Measurements from ENCODE around the gene PPP1R12B. TPM values are rescaled to one million over a fixed set of nuclear protein-coding genes. Genes with fewer than 3 reads are reported as not detected.

Gene PPP1R12B
- total RNA-seq, 1 donor from 2014 or later = 44.9 TPM

DNA sequence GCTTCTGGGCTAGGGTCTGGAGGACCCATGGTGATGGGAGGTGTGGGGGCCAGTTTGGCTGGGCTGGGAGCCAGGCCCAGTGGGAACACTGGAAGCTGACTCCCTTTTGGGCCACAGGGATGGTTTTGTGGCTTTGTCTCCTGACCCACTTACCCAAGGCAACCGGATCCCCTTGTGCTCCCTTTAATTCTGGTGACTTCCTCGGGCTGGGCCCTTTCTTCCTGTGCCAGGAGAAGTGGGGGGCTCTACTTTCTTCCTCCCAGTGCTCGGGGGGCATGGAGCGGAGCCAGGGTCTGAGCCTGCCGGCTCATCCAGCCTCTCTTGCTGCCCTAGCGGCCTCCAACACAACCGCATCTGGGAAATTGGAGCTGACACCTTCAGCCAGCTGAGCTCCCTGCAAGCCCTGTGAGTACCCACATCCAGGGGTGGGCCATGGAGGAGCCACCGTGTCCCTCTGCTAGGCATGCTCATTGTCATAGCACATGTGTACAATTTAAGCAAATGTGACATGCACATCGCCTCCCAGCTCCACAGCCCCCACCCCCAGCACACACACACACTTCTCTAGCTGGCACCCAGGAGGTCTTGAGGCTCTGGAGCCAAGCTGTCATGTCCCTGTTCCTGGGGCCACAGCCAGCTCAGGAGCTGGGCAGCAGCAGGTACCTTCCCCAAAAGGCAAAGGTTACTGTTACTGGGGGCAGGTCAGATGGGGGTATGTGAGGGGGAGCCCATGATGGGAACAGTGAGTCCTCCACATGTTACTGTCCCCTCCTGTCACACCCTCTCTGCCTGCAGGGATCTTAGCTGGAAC lies 41.8 kb upstream of the PPP1R12B start:
- Mint-ChIP-seq H3K36me3 (ENCODE audit: insufficient read depth) (no peaks in the 10 kb centered on the region), H3K27me3 (peaks cover 2% of the 10 kb centered on the region), H3K9me3 (ENCODE audit: low read depth) (no peaks in the 10 kb centered on the region), H3K4me1 (ENCODE audit: low read depth) (peaks cover 2% of the 10 kb centered on the region), H3K4me3 (ENCODE audit: low read depth) (no peak overlapping the region), H3K27ac (no peak overlapping the region)
- no peak for TF ChIP-seq CTCF (IDR thresholded peaks at IDR 0.05; ENCODE audit: unreplicated experiment)
- DNase-seq (ENCODE audit: low spot score, unreplicated experiment) = no peak

DNA sequence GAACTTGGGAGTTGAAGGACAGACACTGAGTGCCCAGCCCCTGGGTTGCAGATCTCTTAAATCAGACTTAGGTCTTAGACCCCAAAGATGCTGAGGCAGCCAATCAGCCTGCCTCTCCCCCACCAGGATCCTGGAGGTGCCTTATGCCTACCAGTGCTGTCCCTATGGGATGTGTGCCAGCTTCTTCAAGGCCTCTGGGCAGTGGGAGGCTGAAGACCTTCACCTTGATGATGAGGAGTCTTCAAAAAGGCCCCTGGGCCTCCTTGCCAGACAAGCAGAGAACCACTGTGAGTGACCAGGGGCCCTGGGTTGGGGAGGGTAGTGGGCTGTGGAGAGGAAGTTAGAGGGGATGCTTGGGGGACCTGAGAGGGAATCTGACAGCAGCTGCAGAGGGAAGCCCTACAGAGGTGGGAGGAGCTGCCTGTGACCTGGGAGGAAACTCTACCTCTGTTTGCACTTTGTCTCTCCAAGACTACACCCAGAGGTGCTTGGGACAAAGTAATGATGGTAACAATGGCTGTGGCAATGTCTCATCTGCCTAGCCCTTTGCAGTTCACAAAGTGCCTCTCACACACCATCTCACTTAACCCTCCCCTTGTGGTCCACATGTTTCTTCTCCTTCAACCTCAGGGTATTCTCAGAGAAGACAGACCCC lies 38.3 kb upstream of the PPP1R12B start:
- no peaks in the 10 kb centered on the region for H3K36me3 Mint-ChIP-seq (ENCODE audit: insufficient read depth)
- H3K27ac Mint-ChIP-seq = no peak overlapping the region
- no peak for DNase-seq (ENCODE audit: low spot score, unreplicated experiment)
- H3K9me3 Mint-ChIP-seq (ENCODE audit: low read depth) = no peaks in the 10 kb centered on the region
- H3K4me1 Mint-ChIP-seq (ENCODE audit: low read depth) = peaks cover 2% of the 10 kb centered on the region
- TF ChIP-seq CTCF (IDR thresholded peaks at IDR 0.05; ENCODE audit: unreplicated experiment) = no peak
- H3K27me3 Mint-ChIP-seq = peaks cover 4% of the 10 kb centered on the region
- H3K4me3 Mint-ChIP-seq (ENCODE audit: low read depth) = no peak overlapping the region

DNA sequence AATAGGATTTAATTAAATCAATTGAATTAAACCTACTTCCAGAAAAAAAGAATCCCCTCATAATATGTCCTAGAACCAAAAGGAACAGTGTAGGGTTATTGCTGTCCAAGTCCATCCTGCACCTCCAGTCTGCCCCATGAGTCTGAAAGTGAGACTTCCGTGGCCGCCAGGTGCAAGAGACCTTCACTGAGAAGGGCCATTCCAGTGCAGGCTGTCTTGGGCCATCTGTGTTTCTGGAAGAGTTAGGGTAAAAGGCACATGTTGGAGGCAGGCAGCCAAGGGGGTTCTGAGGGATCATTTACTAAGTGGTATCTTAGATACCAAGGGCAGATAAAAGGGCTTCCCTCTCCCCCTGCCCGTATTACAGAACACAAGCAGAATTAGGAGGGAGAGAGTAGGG lies 37.8 kb upstream of the PPP1R12B start:
- Mint-ChIP-seq H3K36me3 (ENCODE audit: insufficient read depth) (no peaks in the 10 kb centered on the region), H3K9me3 (ENCODE audit: low read depth) (no peaks in the 10 kb centered on the region), H3K4me1 (ENCODE audit: low read depth) (peaks cover 2% of the 10 kb centered on the region), H3K27me3 (peaks cover 8% of the 10 kb centered on the region), H3K27ac (no peak overlapping the region), H3K4me3 (ENCODE audit: low read depth) (no peak overlapping the region)
- no peak for TF ChIP-seq CTCF (IDR thresholded peaks at IDR 0.05; ENCODE audit: unreplicated experiment)
- DNase-seq (ENCODE audit: low spot score, unreplicated experiment) = no peak

- H3K9me3 Mint-ChIP-seq (ENCODE audit: low read depth) = no peaks in the 10 kb centered on the region
- peaks cover 2% of the 10 kb centered on the region for H3K4me1 Mint-ChIP-seq (ENCODE audit: low read depth)
Observed at GRCh38 chr1:202311875-202312635, 36.4 kb upstream of the PPP1R12B start.

More at GRCh38 chr1:202311875-202312635, 36.4 kb upstream of the PPP1R12B start:
- TF ChIP-seq CTCF (IDR thresholded peaks at IDR 0.05; ENCODE audit: unreplicated experiment) = no peak
- H3K27ac Mint-ChIP-seq = no peak overlapping the region
- no peak for DNase-seq (ENCODE audit: low spot score, unreplicated experiment)
- H3K4me3 Mint-ChIP-seq (ENCODE audit: low read depth) = no peak overlapping the region
- H3K36me3 Mint-ChIP-seq (ENCODE audit: insufficient read depth) = no peaks in the 10 kb centered on the region
- peaks cover 8% of the 10 kb centered on the region for H3K27me3 Mint-ChIP-seq

Measured in progenitor cell of endocrine pancreas (in vitro differentiated cells).